Keratinocyte (primary cell): ENCODE measurements around the gene PSMD6. TPM values are rescaled to one million over a fixed set of nuclear protein-coding genes. Genes with fewer than 3 reads are reported as not detected.

Experiments
- DNase-seq: peaks from one replicate; pipeline ENCODE4 v3.0.0-alpha.2; 2011; ENCODE audit warnings: low read depth, missing footprints, low spot score
- FAIRE-seq: peaks from 2 replicates; lab custom pipeline; 2011; peaks lifted over from hg19 to GRCh38; lab: Jason Lieb, UNC
- H2AFZ ChIP-seq: 2 replicates; pipeline ENCODE4 v1.6.0; 2012; ENCODE audit warnings: low read length, control low read depth, inconsistent platforms; ENCODE audit not compliant: control insufficient read depth
- H3K27ac ChIP-seq: 2 replicates; pipeline ENCODE4 v1.5.1; 2011; ENCODE audit warnings: low read length; ENCODE audit not compliant: control insufficient read depth, insufficient read depth
- H3K27me3 ChIP-seq: 3 replicates; pipeline ENCODE4 v1.6.0; 2011; ENCODE audit warnings: low read length; ENCODE audit not compliant: control insufficient read depth, insufficient read depth; ENCODE audit errors: extremely low read depth
- H3K36me3 ChIP-seq, 2 experiments: 2 replicates in 1 of 2; 3 replicates in 1 of 2; pipeline ENCODE4 v1.5.1; 2011; ENCODE audit warnings: low read length in 2 of 2, mild to moderate bottlenecking in 1 of 2; ENCODE audit not compliant: control insufficient read depth in 2 of 2, insufficient read depth in 2 of 2; ENCODE audit errors: extremely low read depth in 1 of 2
- H3K4me1 ChIP-seq: 3 replicates; pipeline ENCODE4 v1.5.1; 2011; ENCODE audit warnings: low read length; ENCODE audit not compliant: control insufficient read depth, insufficient read depth; ENCODE audit errors: extremely low read depth
- H3K4me2 ChIP-seq: 3 replicates; pipeline ENCODE4 v1.6.0; 2011; ENCODE audit warnings: low read depth, low read length; ENCODE audit not compliant: control insufficient read depth, insufficient read depth; ENCODE audit errors: extremely low read depth
- H3K4me3 ChIP-seq, 3 experiments: fragments of 200-600 bp in 1 of 3; sonication (generic) in 1 of 3; 2 replicates in 2 of 3; 3 replicates in 1 of 3; pipeline ENCODE4 v1.5.1; 2011 to 2016; ENCODE audit warnings: low read length in 3 of 3, mild to moderate bottlenecking in 3 of 3, control low read depth in 2 of 3, inconsistent platforms in 1 of 3, low read depth in 1 of 3, mixed read lengths in 1 of 3, mixed run types in 1 of 3, moderate library complexity in 1 of 3; ENCODE audit not compliant: control insufficient read depth in 2 of 3, insufficient read depth in 2 of 3; ENCODE audit errors: extremely low read depth in 1 of 3
- H3K79me2 ChIP-seq: 2 replicates; pipeline ENCODE4 v1.6.0; 2012; ENCODE audit warnings: low read length; ENCODE audit not compliant: control insufficient read depth, insufficient read depth
- H3K9ac ChIP-seq: 3 replicates; pipeline ENCODE4 v1.6.0; 2011; ENCODE audit warnings: low read length; ENCODE audit not compliant: control insufficient read depth, insufficient read depth; ENCODE audit errors: extremely low read depth
- H3K9me1 ChIP-seq: 3 replicates; pipeline ENCODE4 v1.6.0; 2011; ENCODE audit warnings: low read length; ENCODE audit not compliant: control insufficient read depth, insufficient read depth; ENCODE audit errors: extremely low read depth
- H3K9me3 ChIP-seq: 2 replicates; pipeline ENCODE4 v1.5.1; 2012; ENCODE audit warnings: low read depth, low read length; ENCODE audit not compliant: control insufficient read depth
- H4K20me1 ChIP-seq: 3 replicates; pipeline ENCODE4 v1.6.0; 2011; ENCODE audit warnings: low read length; ENCODE audit not compliant: control insufficient read depth, insufficient read depth; ENCODE audit errors: extremely low read depth
- EZH2 ChIP-seq: IDR thresholded peaks from one replicate; pipeline ENCODE4 v1.6.1; 2012; ENCODE audit warnings: inconsistent platforms, mild to moderate bottlenecking, low read length, moderate library complexity
- dilution Hi-C: fragments of 300-500 bp; cut with MboI; formaldehyde crosslinking; loops from one replicate; pipeline ENCODE4 v1.7.0; 2020; ENCODE audit warnings: low sequenced_read_pairs; ENCODE audit not compliant: extremely low pct_ligation_motif_present
- polyA plus RNA-seq, 5 experiments: library from polyadenylated mRNA; depleted of rRNA in 3 of 5; stranded (reverse) in 3 of 5; stranded (forward) in 1 of 5; unstranded in 1 of 5; fragments of >200 nt; gene quantifications; 1 replicate in 1 of 5; 2 replicates in 3 of 5; 3 replicates in 1 of 5; pipeline versions ENCODE4 v1.2.1 to v1.2.3, GENCODE V29; 2011 to 2012; ENCODE audit warnings: missing spikeins in 2 of 5, low read depth in 1 of 5, low replicate concordance in 1 of 5
- TF ChIP-seq, protein P1 (sequence below), 3 experiments: IDR thresholded peaks in 1 of 3; conservative IDR thresholded peaks in 1 of 3; optimal IDR thresholded peaks in 1 of 3; 2 replicates in 2 of 3; 3 replicates in 1 of 3; pipeline versions ENCODE3 to v1.5.1; 2011; ENCODE audit warnings: low read length in 3 of 3, mild to moderate bottlenecking in 3 of 3, moderate library complexity in 2 of 3, control low read depth in 1 of 3, inconsistent platforms in 1 of 3; ENCODE audit not compliant: insufficient read depth in 2 of 3; ENCODE audit errors: extremely low read depth in 1 of 3

Gene PSMD6
- polyA plus RNA-seq, 1 donor (not counting 4 experiments of a cell fraction or from before 2014, with no cell fraction given): 100 TPM

GRCh38 chr3:64064804-64065203 lies 41.5 kb upstream of the PSMD6 start:
- FAIRE-seq: no peak
- TF ChIP-seq, protein P1, sequence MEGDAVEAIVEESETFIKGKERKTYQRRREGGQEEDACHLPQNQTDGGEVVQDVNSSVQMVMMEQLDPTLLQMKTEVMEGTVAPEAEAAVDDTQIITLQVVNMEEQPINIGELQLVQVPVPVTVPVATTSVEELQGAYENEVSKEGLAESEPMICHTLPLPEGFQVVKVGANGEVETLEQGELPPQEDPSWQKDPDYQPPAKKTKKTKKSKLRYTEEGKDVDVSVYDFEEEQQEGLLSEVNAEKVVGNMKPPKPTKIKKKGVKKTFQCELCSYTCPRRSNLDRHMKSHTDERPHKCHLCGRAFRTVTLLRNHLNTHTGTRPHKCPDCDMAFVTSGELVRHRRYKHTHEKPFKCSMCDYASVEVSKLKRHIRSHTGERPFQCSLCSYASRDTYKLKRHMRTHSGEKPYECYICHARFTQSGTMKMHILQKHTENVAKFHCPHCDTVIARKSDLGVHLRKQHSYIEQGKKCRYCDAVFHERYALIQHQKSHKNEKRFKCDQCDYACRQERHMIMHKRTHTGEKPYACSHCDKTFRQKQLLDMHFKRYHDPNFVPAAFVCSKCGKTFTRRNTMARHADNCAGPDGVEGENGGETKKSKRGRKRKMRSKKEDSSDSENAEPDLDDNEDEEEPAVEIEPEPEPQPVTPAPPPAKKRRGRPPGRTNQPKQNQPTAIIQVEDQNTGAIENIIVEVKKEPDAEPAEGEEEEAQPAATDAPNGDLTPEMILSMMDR (optimal IDR thresholded peaks at IDR 0.05 in 1 of 3, IDR thresholded peaks at IDR 0.05 in 1 of 3, conservative IDR thresholded peaks at IDR 0.05 in 1 of 3; ENCODE audit: extremely low read depth in 1 of 3, insufficient read depth in 2 of 3, low read length in 3 of 3): no peak
- no peak for TF ChIP-seq EZH2
- dilution Hi-C loops: no loop called here

GRCh38 chr3:64063983-64064438 lies 40.7 kb upstream of the PSMD6 start:
- Histone ChIP-seq H3K4me2 (no peak overlapping the region), H3K36me3 (no peaks in the 10 kb centered on the region), H3K4me1 (no peaks in the 10 kb centered on the region), H3K9me1 (no peaks in the 10 kb centered on the region), H3K4me3 (no peak overlapping the region), H3K9ac (no peak overlapping the region), H3K27me3 (no peaks in the 10 kb centered on the region), H2AFZ (no peak overlapping the region), H3K27ac (no peak overlapping the region), H3K9me3 (no peaks in the 10 kb centered on the region), H3K79me2 (no peaks in the 10 kb centered on the region), H4K20me1 (no peaks in the 10 kb centered on the region)
- DNase-seq: no peak
- TF ChIP-seq EZH2: no peak
- TF ChIP-seq, protein P1 (optimal IDR thresholded peaks at IDR 0.05 in 1 of 3, IDR thresholded peaks at IDR 0.05 in 1 of 3, conservative IDR thresholded peaks at IDR 0.05 in 1 of 3; ENCODE audit: extremely low read depth in 1 of 3, insufficient read depth in 2 of 3, low read length in 3 of 3): no peak
- FAIRE-seq: no peak
- dilution Hi-C loops: no loop called here

More at GRCh38 chr3:64064804-64065203, 41.5 kb upstream of the PSMD6 start:
- Histone ChIP-seq H4K20me1 (no peaks in the 10 kb centered on the region), H3K27ac (no peak overlapping the region), H3K79me2 (no peaks in the 10 kb centered on the region), H3K4me2 (no peak overlapping the region), H3K4me3 (no peak overlapping the region), H3K36me3 (no peaks in the 10 kb centered on the region), H3K27me3 (no peaks in the 10 kb centered on the region), H3K4me1 (no peaks in the 10 kb centered on the region), H3K9me3 (no peaks in the 10 kb centered on the region), H2AFZ (no peak overlapping the region), H3K9me1 (no peaks in the 10 kb centered on the region), H3K9ac (no peak overlapping the region)
- no peak for DNase-seq
